GM12878 (cell line): Measurements from ENCODE around the gene GJB1.

Experiments used
- BACH1 ChIP-seq: fragments of 450-650 bp; IDR thresholded peaks from 2 replicates; pipeline ENCODE4 v1.6.1; 2017; ENCODE audit warnings: mild to moderate bottlenecking, borderline replicate concordance
- CEBPB ChIP-seq, 2 experiments: fragments of 150-350 bp in 1 of 2; IDR thresholded peaks; 2 replicates each; pipeline ENCODE4 v1.6.1; 2012 to 2014; ENCODE audit warnings: low read depth in 2 of 2, low read length in 2 of 2, borderline replicate concordance in 1 of 2, inconsistent platforms in 1 of 2
- CTCF ChIP-seq, 3 experiments: IDR thresholded peaks in 2 of 3; conservative IDR thresholded peaks in 1 of 3; 2 replicates each; pipeline ENCODE4 v1.5.1; 2011; ENCODE audit warnings: low read depth in 3 of 3, low read length in 3 of 3, mild to moderate bottlenecking in 3 of 3, control low read depth in 2 of 3, moderate library complexity in 2 of 3, inconsistent platforms in 1 of 3, mixed read lengths in 1 of 3; ENCODE audit not compliant: control insufficient read depth in 2 of 3, insufficient read depth in 1 of 3; ENCODE audit errors: extremely low read depth in 1 of 3
- IKZF2 ChIP-seq, 2 experiments: fragments of 450-650 bp; IDR thresholded peaks; 2 replicates each; pipeline ENCODE4 v1.6.1; 2017; ENCODE audit warnings: mild to moderate bottlenecking in 2 of 2, moderate library complexity in 2 of 2
- POLR2A ChIP-seq: IDR thresholded peaks from 2 replicates; pipeline ENCODE4 v1.6.1; 2011; ENCODE audit warnings: low read depth, mild to moderate bottlenecking, low read length
- POLR2AphosphoS2 ChIP-seq: IDR thresholded peaks from 2 replicates; pipeline ENCODE4 v1.6.1; 2011; ENCODE audit warnings: low read depth, mild to moderate bottlenecking, low read length, improper control_type of control experiment, moderate library complexity
- SMAD5 ChIP-seq: IDR thresholded peaks from 2 replicates; pipeline ENCODE4 v1.6.1; 2016; ENCODE audit warnings: antibody characterized with exemption, low read depth
- TARDBP ChIP-seq: IDR thresholded peaks from 2 replicates; pipeline ENCODE4 v1.6.1; 2016; ENCODE audit warnings: borderline replicate concordance
- ZBTB40 ChIP-seq: fragments of 450-650 bp; IDR thresholded peaks from 2 replicates; pipeline ENCODE4 v1.6.1; 2016; ENCODE audit warnings: mild to moderate bottlenecking, moderate library complexity, borderline replicate concordance
- TF ChIP-seq, protein P1 (sequence below): IDR thresholded peaks from 2 replicates; pipeline ENCODE4 v1.6.1; 2011; ENCODE audit warnings: low read depth, mild to moderate bottlenecking, low read length, moderate library complexity, borderline replicate concordance; ENCODE audit errors: extremely low read depth

DNA sequence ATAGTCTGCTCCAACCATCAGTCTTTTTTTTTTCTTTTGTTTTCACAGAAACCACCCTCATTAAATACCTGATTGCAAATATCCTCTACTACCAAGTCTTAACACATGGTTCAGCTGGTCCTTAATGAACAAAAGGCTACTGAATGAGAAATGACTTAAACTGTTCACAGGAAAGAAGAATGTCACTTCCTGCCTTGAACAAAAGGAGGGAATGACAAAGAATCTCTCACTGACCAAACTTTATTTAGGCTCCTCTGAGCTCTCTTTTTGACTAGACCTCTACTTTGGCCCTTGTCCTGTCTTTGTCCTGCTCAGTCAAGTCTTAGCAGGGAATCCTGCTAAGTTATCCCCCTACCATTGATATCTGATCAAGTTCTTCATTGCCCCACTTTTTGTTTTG, 31.8 kb upstream of the GJB1 start:
- TF ChIP-seq BACH1 (no peak), CTCF (IDR thresholded peaks at IDR 0.05 in 2 of 3, conservative IDR thresholded peaks at IDR 0.05 in 1 of 3; ENCODE audit: control insufficient read depth in 2 of 3, extremely low read depth in 1 of 3, insufficient read depth in 1 of 3, low read depth in 3 of 3, low read length in 3 of 3) (no peak), SMAD5 (no peak), TARDBP (no peak), ZBTB40 (peak; percentile 53), POLR2A (no peak), POLR2AphosphoS2 (no peak), CEBPB (IDR thresholded peaks at IDR 0.05; ENCODE audit: borderline replicate concordance in 1 of 2, low read depth in 2 of 2, low read length in 2 of 2) (no peak), IKZF2 (IDR thresholded peaks at IDR 0.05) (no peak)
- TF ChIP-seq, protein P1, sequence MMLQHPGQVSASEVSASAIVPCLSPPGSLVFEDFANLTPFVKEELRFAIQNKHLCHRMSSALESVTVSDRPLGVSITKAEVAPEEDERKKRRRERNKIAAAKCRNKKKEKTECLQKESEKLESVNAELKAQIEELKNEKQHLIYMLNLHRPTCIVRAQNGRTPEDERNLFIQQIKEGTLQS = no peak
